DOHH2 (cell line): Measurements from ENCODE around the gene CBX5.

Experiments used
- CTCF ChIP-seq: fragments of 200-600 bp; sonication (generic); IDR thresholded peaks from one replicate; pipeline ENCODE4 v1.5.1; 2014; ENCODE audit warnings: antibody characterized with exemption, mild to moderate bottlenecking, low read depth, low read length; ENCODE audit not compliant: poor library complexity, severe bottlenecking
- EZH2phosphoT487 ChIP-seq: fragments of 200-600 bp; sonication (generic); IDR thresholded peaks from 2 replicates; pipeline ENCODE4 v1.6.1; 2017; ENCODE audit warnings: borderline replicate concordance, mild to moderate bottlenecking, antibody characterized with exemption, low read length, moderate library complexity, mixed read lengths

GRCh38 chr12:54206791-54207190, 73.1 kb downstream of the CBX5 start:
- TF ChIP-seq CTCF (no peak), EZH2phosphoT487 (no peak)
